AG10803 (cell line): ENCODE data around the gene CTBP2.

Experiments used
- DNase-seq: peaks from one replicate; pipeline ENCODE4 v3.0.0; 2010; ENCODE audit warnings: low read depth
- H3K4me3 ChIP-seq: 2 replicates; pipeline ENCODE4 v1.5.1; 2011; ENCODE audit warnings: mild to moderate bottlenecking, low read length, control low read depth
- CTCF ChIP-seq: conservative IDR thresholded peaks from 2 replicates; pipeline ENCODE4 v1.5.1; 2011; ENCODE audit warnings: mild to moderate bottlenecking, low read length, control low read depth, inconsistent platforms

The CTBP2 gene

GRCh38 chr10:124962421-124962820 lies 197.9 kb downstream of the CTBP2 start:
- DNase-seq: no peak
- TF ChIP-seq CTCF: no peak
- H3K4me3 ChIP-seq: no peak overlapping the region

GRCh38 chr10:124961248-124961570 lies 199.2 kb downstream of the CTBP2 start:
- no peak for DNase-seq
- no peak for TF ChIP-seq CTCF
- H3K4me3 ChIP-seq: no peak overlapping the region

GRCh38 chr10:124959564-124959963 lies 200.8 kb downstream of the CTBP2 start:
- no peak for DNase-seq
- TF ChIP-seq CTCF: no peak
- H3K4me3 ChIP-seq: no peak overlapping the region

- TF ChIP-seq CTCF: no peak
These were observed 202.9 kb downstream of the CTBP2 start for GRCh38 chr10:124957404-124957947.

GRCh38 chr10:124956764-124957163 lies 203.6 kb downstream of the CTBP2 start:
- no peak for DNase-seq
- no peak for TF ChIP-seq CTCF
- no peak overlapping the region for H3K4me3 ChIP-seq

More at GRCh38 chr10:124957404-124957947, 202.9 kb downstream of the CTBP2 start:
- no peak overlapping the region for H3K4me3 ChIP-seq
- DNase-seq: no peak

GRCh38 chr10:124955868-124956267 lies 204.5 kb downstream of the CTBP2 start:
- DNase-seq: no peak
- H3K4me3 ChIP-seq: no peak overlapping the region
- no peak for TF ChIP-seq CTCF

GRCh38 chr10:124955243-124955642 lies 205.1 kb downstream of the CTBP2 start:
- H3K4me3 ChIP-seq: no peak overlapping the region
- TF ChIP-seq CTCF: no peak
- DNase-seq: peak; percentile 31
